PC-9 (cell line): ENCODE results near the gene ZNF77.

ENCODE experiments used
- EZH2 ChIP-seq: fragments of 200-600 bp; sonication (generic); IDR thresholded peaks from 2 replicates; pipeline ENCODE4 v1.8.0; 2017; ENCODE audit warnings: antibody characterized with exemption, low read depth
- TF ChIP-seq, protein P1 (sequence below): fragments of 200-600 bp; sonication (generic); conservative IDR thresholded peaks from 2 replicates; pipeline ENCODE4 v1.6.1; 2017; ENCODE audit warnings: mixed run types, antibody characterized with exemption, mild to moderate bottlenecking, moderate library complexity

GRCh38 chr19:2988568-2988967 lies 43.8 kb upstream of the ZNF77 start:
- no peak for TF ChIP-seq EZH2
- TF ChIP-seq, protein P1, sequence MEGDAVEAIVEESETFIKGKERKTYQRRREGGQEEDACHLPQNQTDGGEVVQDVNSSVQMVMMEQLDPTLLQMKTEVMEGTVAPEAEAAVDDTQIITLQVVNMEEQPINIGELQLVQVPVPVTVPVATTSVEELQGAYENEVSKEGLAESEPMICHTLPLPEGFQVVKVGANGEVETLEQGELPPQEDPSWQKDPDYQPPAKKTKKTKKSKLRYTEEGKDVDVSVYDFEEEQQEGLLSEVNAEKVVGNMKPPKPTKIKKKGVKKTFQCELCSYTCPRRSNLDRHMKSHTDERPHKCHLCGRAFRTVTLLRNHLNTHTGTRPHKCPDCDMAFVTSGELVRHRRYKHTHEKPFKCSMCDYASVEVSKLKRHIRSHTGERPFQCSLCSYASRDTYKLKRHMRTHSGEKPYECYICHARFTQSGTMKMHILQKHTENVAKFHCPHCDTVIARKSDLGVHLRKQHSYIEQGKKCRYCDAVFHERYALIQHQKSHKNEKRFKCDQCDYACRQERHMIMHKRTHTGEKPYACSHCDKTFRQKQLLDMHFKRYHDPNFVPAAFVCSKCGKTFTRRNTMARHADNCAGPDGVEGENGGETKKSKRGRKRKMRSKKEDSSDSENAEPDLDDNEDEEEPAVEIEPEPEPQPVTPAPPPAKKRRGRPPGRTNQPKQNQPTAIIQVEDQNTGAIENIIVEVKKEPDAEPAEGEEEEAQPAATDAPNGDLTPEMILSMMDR: no peak
